ENCODE results near the gene CORO2A.
"Not testable (repeated sequence)": the region's sequence is repeated elsewhere in the genome, so short reads cannot be mapped to it uniquely, and the experiment has no call there.

Gene CORO2A

GRCh38 chr9:98118640-98119601, 73.5 kb downstream of the CORO2A start, which contains the start of gene TRIM14:
Gene TRIM14 (minus strand): TSS chr9:98119222. CDS start chr9:98119188, 34 bp downstream.
- Histone ChIP-seq H3K9me2 (replicated peaks; ENCODE audit: control insufficient read depth, low read length) (no peaks in the 10 kb centered on the region), H4K20me1 (ENCODE audit: control insufficient read depth, insufficient read depth, low read depth, low read length) (no peaks in the 10 kb centered on the region), H3K79me2 (ENCODE audit: control insufficient read depth, low read length) (peaks cover 25% of the 10 kb centered on the region), H3K27ac (ENCODE audit: low read depth, low read length) (peak within 1 kb of the TSS; percentile 57), H3K27me3 (ENCODE audit: control insufficient read depth, low read length) (no peaks in the 10 kb centered on the region), H3K4me3 (ENCODE audit: low read length) (peak within 1 kb of the TSS; percentile 78), H3K9me3 (ENCODE audit: control insufficient read depth, insufficient read depth, low read length) (no peaks in the 10 kb centered on the region), H3K36me3 (ENCODE audit: control insufficient read depth, low read length) (peaks cover 12% of the 10 kb centered on the region), H3F3A (ENCODE audit: control insufficient read depth, insufficient read depth) (peaks cover 3% of the 10 kb centered on the region; the same call in 1 of the 2 replicates), H3K4me2 (ENCODE audit: low read length) (peak within 1 kb of the TSS; percentile 84), H3K4me1 (ENCODE audit: control insufficient read depth, low read length) (peaks cover 68% of the 10 kb centered on the region)
- no peak for TF ChIP-seq EZH2phosphoT487 (IDR thresholded peaks at IDR 0.05; ENCODE audit: borderline replicate concordance, low read length)
- no peak for TF ChIP-seq CTCF (IDR thresholded peaks at IDR 0.05; ENCODE audit: low read depth, low read length, poor library complexity, severe bottlenecking)

- peak overlapping the region; percentile 78 for H3K4me3 ChIP-seq (ENCODE audit: low read length)
- H3K9me3 ChIP-seq (ENCODE audit: control insufficient read depth, insufficient read depth, low read length), result no peaks in the 10 kb centered on the region
- H3K36me3 ChIP-seq (ENCODE audit: control insufficient read depth, low read length), result peaks cover 12% of the 10 kb centered on the region
- peaks cover 3% of the 10 kb centered on the region; the same call in 1 of the 2 replicates for H3F3A ChIP-seq (ENCODE audit: control insufficient read depth, insufficient read depth)
- H3K27ac ChIP-seq (ENCODE audit: low read depth, low read length), result peak overlapping the region; percentile 57
- peak overlapping the region; percentile 84 for H3K4me2 ChIP-seq (ENCODE audit: low read length)
- peaks cover 67% of the 10 kb centered on the region for H3K4me1 ChIP-seq (ENCODE audit: control insufficient read depth, low read length)
- no peaks in the 10 kb centered on the region for H3K9me2 ChIP-seq (replicated peaks; ENCODE audit: control insufficient read depth, low read length)
- H3K27me3 ChIP-seq (ENCODE audit: control insufficient read depth, low read length), result no peaks in the 10 kb centered on the region
- H4K20me1 ChIP-seq (ENCODE audit: control insufficient read depth, insufficient read depth, low read depth, low read length), result no peaks in the 10 kb centered on the region
- TF ChIP-seq CTCF (IDR thresholded peaks at IDR 0.05; ENCODE audit: low read depth, low read length, poor library complexity, severe bottlenecking) (peak; percentile 44), EZH2phosphoT487 (IDR thresholded peaks at IDR 0.05; ENCODE audit: borderline replicate concordance, low read length) (no peak)
- peaks cover 25% of the 10 kb centered on the region for H3K79me2 ChIP-seq (ENCODE audit: control insufficient read depth, low read length)
Observed at GRCh38 chr9:98117984-98118639, 74.3 kb downstream of the CORO2A start.

GRCh38 chr9:98117097-98117496, 75.3 kb downstream of the CORO2A start:
- H3F3A ChIP-seq (ENCODE audit: control insufficient read depth, insufficient read depth); H3K27me3 ChIP-seq (ENCODE audit: control insufficient read depth, low read length); H3K9me2 ChIP-seq (replicated peaks; ENCODE audit: control insufficient read depth, low read length); H4K20me1 ChIP-seq (ENCODE audit: control insufficient read depth, insufficient read depth, low read depth, low read length); H3K9me3 ChIP-seq (ENCODE audit: control insufficient read depth, insufficient read depth, low read length): not testable (repeated sequence)
- Histone ChIP-seq H3K4me3 (ENCODE audit: low read length) (peak overlapping the region; percentile 78), H3K79me2 (ENCODE audit: control insufficient read depth, low read length) (peaks cover 25% of the 10 kb centered on the region), H3K27ac (ENCODE audit: low read depth, low read length) (peak overlapping the region; percentile 57; the same call in 1 of the 2 replicates), H3K36me3 (ENCODE audit: control insufficient read depth, low read length) (peaks cover 12% of the 10 kb centered on the region), H3K4me1 (ENCODE audit: control insufficient read depth, low read length) (peaks cover 60% of the 10 kb centered on the region), H3K4me2 (ENCODE audit: low read length) (peak overlapping the region; percentile 84)
